Gastroesophageal sphincter (tissue), 4 donors: Measurements from ENCODE around the gene EXOC3L2. TPM values are rescaled to one million over a fixed set of nuclear protein-coding genes. Genes with fewer than 3 reads are reported as not detected.
"Not testable (repeated sequence)": the region's sequence is repeated elsewhere in the genome, so short reads cannot be mapped to it uniquely, and the experiment has no call there.

Source experiments
- ATAC-seq: fragments of 150-250 bp; one replicate; pipeline ENCODE4 v1.9.1; 2016; ENCODE audit warnings: mild to moderate bottlenecking, moderate library complexity
- H3K27ac ChIP-seq, 4 donors: fragments of 200-600 bp; sonication (generic) in 3 of 4; 1 replicate in 3 of 4; 2 replicates in 1 of 4; pipeline ENCODE4 v1.5.1; 2016 to 2019
- H3K27me3 ChIP-seq: fragments of 200-600 bp; sonication (generic); one replicate; pipeline ENCODE4 v1.5.1; 2019
- H3K36me3 ChIP-seq, 2 donors: fragments of 200-600 bp; sonication (generic); one replicate each; pipeline ENCODE4 v1.5.1; 2019; ENCODE audit warnings: control low read depth in 1 of 2
- H3K4me1 ChIP-seq, 3 donors: fragments of 200-600 bp; sonication (generic); 1 replicate in 2 of 3; 2 replicates in 1 of 3; pipeline ENCODE4 v1.5.1; 2016 to 2019; ENCODE audit warnings: control low read depth in 2 of 3
- H3K4me3 ChIP-seq, 2 donors: fragments of 200-600 bp; sonication (generic); one replicate each; pipeline ENCODE4 v1.5.1; 2019; ENCODE audit warnings: mild to moderate bottlenecking in 1 of 2, moderate library complexity in 1 of 2
- H3K9me3 ChIP-seq, 3 donors: fragments of 200-600 bp; sonication (generic); one replicate each; pipeline ENCODE4 v1.5.1; 2017 to 2019; ENCODE audit warnings: control low read depth in 2 of 3
- CTCF ChIP-seq, 4 experiments: fragments of 200-600 bp in 2 of 4; fragments of 450-650 bp in 2 of 4; sonication (generic) in 1 of 4; IDR thresholded peaks; one replicate each; pipeline ENCODE4 v1.5.1; 2017 to 2019; ENCODE audit warnings: antibody characterized with exemption in 4 of 4, mild to moderate bottlenecking in 2 of 4, moderate library complexity in 2 of 4
- EP300 ChIP-seq: sonication (generic); formaldehyde crosslinking; IDR thresholded peaks from one replicate; pipeline ENCODE4 v1.6.1; 2017; ENCODE audit warnings: antibody characterized with exemption, mild to moderate bottlenecking
- POLR2A ChIP-seq, 2 donors: fragments of 450-650 bp; IDR thresholded peaks; one replicate each; pipeline ENCODE4 v1.6.1; 2017; ENCODE audit warnings: antibody characterized with exemption in 2 of 2, mild to moderate bottlenecking in 2 of 2, moderate library complexity in 1 of 2
- POLR2AphosphoS5 ChIP-seq: sonication (generic); formaldehyde crosslinking; IDR thresholded peaks from one replicate; pipeline ENCODE4 v1.6.1; 2017; ENCODE audit warnings: antibody characterized with exemption
- WGBS, 2 donors: methylation state at CpG; one replicate each; pipeline ENCODE4 v1.1.5; 2018; ENCODE audit warnings: low coverage in 1 of 2; 5-methylcytosine and 5-hydroxymethylcytosine counted together
- total RNA-seq, 4 donors: library from RNA; depleted of rRNA; stranded (reverse); fragments of >200 nt; gene quantifications; one replicate each; pipeline ENCODE4 v1.1.0, GENCODE V29; 2016

The EXOC3L2 gene
- total RNA-seq, 4 donors from 2014 or later, result 1.2 to 2.9 (median 2.0) TPM

DNA sequence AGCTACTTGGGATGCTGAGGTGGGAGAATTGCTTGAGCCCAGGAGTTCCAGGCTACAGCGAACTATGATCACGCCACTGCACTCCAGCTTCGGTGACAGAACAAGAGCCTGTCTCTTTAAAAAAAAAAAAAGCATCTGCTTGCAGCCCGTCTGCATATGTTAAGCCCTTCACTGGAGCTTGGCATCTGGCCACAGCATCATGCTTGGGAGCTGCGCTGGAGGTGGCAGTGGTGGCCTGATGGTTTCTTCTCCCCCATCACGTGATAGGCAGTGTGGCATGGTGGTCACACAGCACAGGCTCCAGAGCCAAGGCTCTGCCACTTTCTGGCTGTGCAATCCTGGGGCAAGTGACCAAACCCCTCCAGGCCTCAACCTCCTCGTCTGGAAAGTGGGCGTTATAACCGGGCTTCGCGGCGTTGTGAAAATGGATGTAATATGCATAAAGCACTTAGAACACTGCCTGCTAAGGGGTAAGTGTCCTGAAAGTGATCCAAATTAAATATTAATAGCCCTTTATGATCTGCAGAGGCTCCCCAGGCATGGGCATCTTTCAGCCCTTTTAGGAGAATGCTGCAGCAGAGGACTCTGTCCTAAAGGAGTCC is 30.3 kb upstream of the EXOC3L2 start:
- no peaks in the 10 kb centered on the region for H3K27me3 ChIP-seq
- peaks cover 0 to 98% of the 10 kb centered on the region in 2 donors for H3K36me3 ChIP-seq
- WGBS, 2 donors, result 37 to 56% methylated on average over 5 of the region's 12 CpGs
- no peaks in the 10 kb centered on the region for H3K9me3 ChIP-seq
- no peak overlapping the region for H3K4me3 ChIP-seq
- no peak overlapping the region for H3K27ac ChIP-seq
- no peaks in the 10 kb centered on the region for H3K4me1 ChIP-seq
- ATAC-seq, result no peak
- TF ChIP-seq POLR2AphosphoS5 (no peak), POLR2A (IDR thresholded peaks at IDR 0.05) (no peak), CTCF (IDR thresholded peaks at IDR 0.05) (no peak), EP300 (no peak)

DNA sequence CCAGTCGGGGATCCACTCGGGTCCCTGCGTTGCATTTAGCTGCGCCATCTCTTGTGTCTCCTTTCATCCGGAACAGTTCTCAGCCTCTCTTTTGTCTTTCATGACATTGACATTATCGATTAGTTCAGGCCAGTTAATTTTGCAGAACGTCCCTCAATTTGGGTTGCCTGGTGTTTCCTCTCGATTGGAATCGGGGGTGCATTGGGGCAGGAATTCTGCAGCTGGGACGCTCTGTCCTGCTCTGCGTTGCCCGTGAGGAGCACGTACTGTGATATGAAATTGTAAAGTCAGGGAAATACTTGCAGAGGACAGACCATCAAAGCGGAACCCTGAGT is 28.3 kb upstream of the EXOC3L2 start:
- TF ChIP-seq EP300, result no peak
- TF ChIP-seq POLR2AphosphoS5, result no peak
- TF ChIP-seq POLR2A (IDR thresholded peaks at IDR 0.05), result no peak
- TF ChIP-seq CTCF (IDR thresholded peaks at IDR 0.05), result no peak
- H3K36me3 ChIP-seq, result peaks cover 0 to 98% of the 10 kb centered on the region in 2 donors
- 74 to 91% methylated on average over 9 to 10 of the region's 14 CpGs for WGBS, 2 donors

DNA sequence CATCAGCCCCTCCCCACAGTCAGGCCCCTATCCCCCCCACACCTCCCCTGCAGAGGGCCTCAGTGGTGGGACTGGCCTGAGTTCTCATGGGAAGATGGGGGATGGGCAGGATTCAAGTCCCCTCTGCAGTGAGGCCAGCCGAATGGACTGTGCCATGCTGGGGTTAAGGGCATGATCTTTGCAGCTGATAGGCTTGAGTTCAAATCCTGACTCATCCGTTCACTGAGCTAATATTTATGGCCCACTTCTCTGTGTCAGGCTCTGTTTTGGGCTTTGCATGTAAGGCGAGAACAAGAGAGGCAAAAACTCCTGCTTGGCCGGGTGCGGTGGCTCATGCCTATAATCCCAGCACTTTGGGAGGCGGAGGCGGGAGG is 26.5 kb upstream of the EXOC3L2 start:
- Histone ChIP-seq H3K27me3 (no peaks in the 10 kb centered on the region), H3K27ac (no peak overlapping the region), H3K36me3 (peaks cover 0 to 98% of the 10 kb centered on the region in 2 donors), H3K4me3 (no peak overlapping the region), H3K4me1 (no peaks in the 10 kb centered on the region), H3K9me3 (no peaks in the 10 kb centered on the region)
- no peak for ATAC-seq
- 64% methylated on average over 5 of the region's 7 CpGs; no CpG with 5 or more reads in 1 of the 2 donors for WGBS, 2 donors
- TF ChIP-seq EP300 (no peak), POLR2A (IDR thresholded peaks at IDR 0.05) (no peak), CTCF (IDR thresholded peaks at IDR 0.05) (no peak), POLR2AphosphoS5 (no peak)

More for the DNA sequence above, 28.3 kb upstream of the EXOC3L2 start:
- Histone ChIP-seq H3K9me3 (no peaks in the 10 kb centered on the region), H3K27ac (no peak overlapping the region), H3K4me1 (no peaks in the 10 kb centered on the region), H3K4me3 (no peak overlapping the region), H3K27me3 (no peaks in the 10 kb centered on the region)
- no peak for ATAC-seq

- Histone ChIP-seq H3K9me3 (no peaks in the 10 kb centered on the region), H3K4me1 (no peaks in the 10 kb centered on the region), H3K36me3 (peaks cover 0 to 98% of the 10 kb centered on the region in 2 donors), H3K27me3 (no peaks in the 10 kb centered on the region), H3K4me3 (no peak overlapping the region), H3K27ac (no peak overlapping the region)
- WGBS, 2 donors, result 74 to 96% methylated on average over 3 to 4 of the region's 21 CpGs
- TF ChIP-seq POLR2A (IDR thresholded peaks at IDR 0.05) (no peak), EP300 (no peak), POLR2AphosphoS5 (no peak), CTCF (IDR thresholded peaks at IDR 0.05) (no peak)
- ATAC-seq, result no peak
These were observed 26.0 kb upstream of the EXOC3L2 start for GRCh38 chr19:45271098-45271734.

DNA sequence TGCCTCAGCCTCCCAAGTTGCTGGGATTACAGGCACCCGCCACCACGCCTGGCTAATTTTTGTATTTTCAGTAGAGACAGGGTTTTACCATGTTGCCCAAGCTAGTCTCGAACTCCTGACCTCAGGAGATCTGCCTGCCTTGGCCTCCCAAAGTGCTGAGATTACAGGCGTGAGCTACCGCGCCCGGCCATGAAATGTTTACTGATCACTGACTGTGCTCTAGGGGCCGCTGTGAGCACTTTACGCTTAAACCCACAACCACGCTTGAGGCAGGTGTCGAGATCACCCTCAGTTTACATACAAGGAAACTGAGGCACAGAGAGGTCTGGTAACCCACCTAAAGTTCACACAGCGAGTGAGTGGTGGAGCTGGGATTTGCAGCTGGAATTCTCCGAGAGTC is 24.7 kb upstream of the EXOC3L2 start:
- H3K9me3 ChIP-seq, H3K4me1 ChIP-seq, H3K4me3 ChIP-seq, H3K27ac ChIP-seq, ATAC-seq, H3K27me3 ChIP-seq: not testable (repeated sequence)
- WGBS, 2 donors, result 83 to 97% methylated on average over 4 to 10 of the region's 13 CpGs
- peaks cover 0 to 95% of the 10 kb centered on the region in 2 donors for H3K36me3 ChIP-seq
